NOMO-1 (cell line): ENCODE results near the gene TSKU.

Source experiments
- DNase-seq, 2 experiments: peaks; one replicate each; lab custom pipeline; 2025; ENCODE audit not compliant: unreplicated experiment in 2 of 2; lab: John Stamatoyannopoulos, UW

TSKU gene

DNA sequence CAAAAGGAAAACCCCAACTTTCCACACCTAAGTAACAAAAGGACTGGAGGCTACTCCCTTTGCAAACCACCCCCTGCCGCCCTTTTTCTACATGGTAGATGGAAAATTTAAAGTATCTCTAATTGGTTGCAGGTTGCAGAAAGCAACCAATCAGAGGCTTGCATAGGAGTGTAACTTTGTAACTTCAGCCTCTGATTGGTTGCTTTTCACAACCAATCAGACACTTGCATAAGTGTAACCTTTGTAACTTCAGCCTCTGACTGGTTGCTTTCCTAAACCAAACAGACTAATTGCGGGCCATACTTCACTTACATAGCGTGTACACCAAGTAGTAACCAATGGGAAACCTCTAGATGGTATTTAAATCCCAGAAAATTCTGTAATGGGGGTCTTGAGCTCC is 60.8 kb downstream of the TSKU start:
- no peak for DNase-seq

DNA sequence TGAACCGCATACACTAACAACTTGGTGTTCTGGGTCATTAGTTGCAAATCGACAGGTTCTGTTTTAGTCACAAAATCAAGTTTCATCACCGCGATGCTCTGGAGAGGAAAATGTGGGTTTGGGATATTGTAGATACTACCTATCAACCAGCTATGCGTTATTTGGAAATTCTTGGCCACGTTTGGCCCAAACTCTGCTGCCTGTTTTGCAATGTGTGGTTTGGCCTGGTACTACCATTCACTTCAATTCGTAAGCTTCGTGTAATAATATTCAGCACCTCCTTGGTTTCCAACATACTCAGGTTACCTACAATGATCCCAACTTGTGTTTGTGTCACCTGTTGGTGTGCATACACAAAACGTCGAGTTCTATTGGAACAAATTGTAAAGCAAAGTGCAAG is 61.4 kb downstream of the TSKU start:
- DNase-seq = peak in 1 of 2 experiments; percentile 54

DNA sequence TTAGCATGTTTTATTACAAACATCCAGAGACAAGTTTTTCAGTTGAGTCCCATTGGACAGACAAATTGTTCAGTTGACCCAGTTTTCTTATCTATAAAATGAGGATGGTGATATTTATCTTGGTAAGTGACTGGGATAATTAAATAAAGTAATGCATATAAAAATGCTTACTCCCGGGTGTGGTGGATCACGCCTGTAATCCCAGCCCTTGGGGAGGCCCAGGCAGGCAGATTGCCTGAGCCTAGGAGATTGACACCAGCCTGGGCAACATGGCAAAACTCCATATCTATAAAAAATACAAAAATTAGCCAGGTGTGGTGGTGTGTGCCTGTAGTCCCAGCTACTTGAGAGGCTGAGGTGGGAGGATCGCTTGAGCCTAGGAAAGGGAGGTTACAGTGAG is 61.9 kb downstream of the TSKU start:
- no peak for DNase-seq

DNA sequence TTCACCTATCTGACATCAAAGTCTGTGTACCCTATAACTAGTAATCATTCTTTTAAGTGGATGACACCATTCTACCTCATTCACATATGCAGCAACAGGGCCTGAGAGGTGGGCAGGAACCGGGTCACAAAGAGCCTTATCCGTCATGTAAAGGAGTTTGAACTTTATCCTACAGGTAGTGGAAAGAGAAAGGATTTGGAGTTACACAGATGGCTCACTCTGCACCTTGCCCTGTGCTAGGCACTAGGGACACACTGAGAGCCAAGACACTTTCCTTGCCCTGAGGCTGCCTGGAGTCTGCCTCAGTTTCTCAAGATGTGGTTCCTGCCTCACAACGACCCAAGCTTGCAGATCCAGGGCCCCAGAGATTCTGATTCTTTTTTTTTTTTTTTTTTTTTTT is 63.3 kb downstream of the TSKU start:
- DNase-seq = no peak
